H1 (cell line): ENCODE data around the gene TAF15. TPM values are rescaled to one million over a fixed set of nuclear protein-coding genes. Genes with fewer than 3 reads are reported as not detected.

Source experiments
- YY1 ChIP-seq: IDR thresholded peaks from 2 replicates; pipeline ENCODE4 v1.6.1; 2011; ENCODE audit warnings: low read depth, mild to moderate bottlenecking, low read length
- polyA plus RNA-seq, 7 experiments: library from polyadenylated mRNA; depleted of rRNA in 3 of 7; stranded (reverse) in 5 of 7; unstranded in 2 of 7; fragments of >200 nt in 5 of 7; fragments of 200-250 nt in 2 of 7; gene quantifications; 1 replicate in 5 of 7; 2 replicates in 1 of 7; 4 replicates in 1 of 7; pipeline versions ENCODE4 v1.2.1 to v1.2.3, GENCODE V29; 2011 to 2013; ENCODE audit warnings: missing spikeins in 2 of 7, mixed read lengths in 2 of 7
- total RNA-seq: library from RNA; stranded (reverse); fragmentation: NEBNext Ultra II Directional; extraction: Animal tissue kit (Norgen Biotek cat#: 25700); gene quantifications from 2 replicates; pipeline ENCODE4 v1.2.1, GENCODE V29; 2021

The TAF15 gene
- total and polyA plus RNA-seq, 2 of the 8 experiments (the other 6 are each of a cell fraction or from before 2014, with no cell fraction given): 80.1 to 338 TPM

GRCh38 chr17:35849469-35850348 is 40.4 kb downstream of the TAF15 start (continued):
- peak; percentile 43; the same call in 1 of the 2 replicates for TF ChIP-seq YY1
